GF-D8 (cell line): Measurements from ENCODE around the gene MYBPC3.
"Not testable (repeated sequence)": the region's sequence is repeated elsewhere in the genome, so short reads cannot be mapped to it uniquely, and the experiment has no call there.

Experiments
- DNase-seq: peaks from one replicate; lab custom pipeline; 2025; lab: John Stamatoyannopoulos, UW

Gene MYBPC3

GRCh38 chr11:47318166-47318565 lies 34.3 kb downstream of the MYBPC3 start:
- DNase-seq, result no peak

- DNase-seq, result no peak
These were observed 35.3 kb downstream of the MYBPC3 start for GRCh38 chr11:47317064-47317828.

GRCh38 chr11:47316501-47316900 lies 36.0 kb downstream of the MYBPC3 start:
- DNase-seq, result not testable (repeated sequence)

GRCh38 chr11:47314992-47315391 lies 37.5 kb downstream of the MYBPC3 start:
- DNase-seq, result no peak

- no peak for DNase-seq
These were observed 44.3 kb downstream of the MYBPC3 start for GRCh38 chr11:47308050-47308823.

GRCh38 chr11:47306484-47306844 lies 46.0 kb downstream of the MYBPC3 start:
- no peak for DNase-seq

GRCh38 chr11:47305734-47306483 lies 46.6 kb downstream of the MYBPC3 start:
- no peak for DNase-seq

GRCh38 chr11:47302853-47303252 lies 49.6 kb downstream of the MYBPC3 start:
- no peak for DNase-seq

- DNase-seq, result no peak
These were observed 53.4 kb downstream of the MYBPC3 start for GRCh38 chr11:47299078-47299477.

- no peak for DNase-seq
These were observed 56.5 kb downstream of the MYBPC3 start for GRCh38 chr11:47296045-47296444.

GRCh38 chr11:47295385-47295784 lies 57.1 kb downstream of the MYBPC3 start:
- no peak for DNase-seq

GRCh38 chr11:47289856-47290255 lies 62.6 kb downstream of the MYBPC3 start:
- DNase-seq, result no peak

GRCh38 chr11:47288066-47288465 lies 64.4 kb downstream of the MYBPC3 start:
- DNase-seq, result no peak

- no peak for DNase-seq
These were observed 66.3 kb downstream of the MYBPC3 start for GRCh38 chr11:47285969-47286770.

- DNase-seq, result no peak
These were observed 68.4 kb downstream of the MYBPC3 start for GRCh38 chr11:47284151-47284550.

GRCh38 chr11:47282462-47282861 lies 70.0 kb downstream of the MYBPC3 start:
- no peak for DNase-seq
